Uterus (tissue), 2 donors: ENCODE data around the gene C22orf15.

Experiments used
- CTCF ChIP-seq, 4 experiments: fragments of 200-600 bp in 2 of 4; fragments of 450-650 bp in 2 of 4; sonication (generic) in 2 of 4; IDR thresholded peaks; one replicate each; pipeline ENCODE4 v1.5.1; 2016 to 2019; ENCODE audit warnings: antibody characterized with exemption in 4 of 4, mild to moderate bottlenecking in 2 of 4, moderate library complexity in 1 of 4
- POLR2A ChIP-seq, 2 donors: fragments of 450-650 bp; IDR thresholded peaks; one replicate each; pipeline ENCODE4 v1.6.1; 2016; ENCODE audit warnings: antibody characterized with exemption in 2 of 2, mild to moderate bottlenecking in 1 of 2, moderate library complexity in 1 of 2

GRCh38 chr22:23715806-23716375 lies 46.9 kb upstream of the C22orf15 start:
- TF ChIP-seq CTCF (IDR thresholded peaks at IDR 0.05) (no peak), POLR2A (IDR thresholded peaks at IDR 0.05) (no peak)
